GM19395 (cell line): ENCODE measurements around the gene PDE4B.

Source experiments
- ATAC-seq: cut with Tn5 transposase; IDR thresholded peaks from one replicate; pipeline ENCODE4 v1.9.1; 2021; ENCODE audit warnings: mild to moderate bottlenecking, moderate library complexity; ENCODE audit not compliant: unreplicated experiment

The PDE4B gene

GRCh38 chr1:66350001-66350547 lies 557.4 kb downstream of the PDE4B start:
- peak; percentile 63 for ATAC-seq

- ATAC-seq = peak; percentile 42
Observed at GRCh38 chr1:66351478-66351877, 558.8 kb downstream of the PDE4B start.

DNA sequence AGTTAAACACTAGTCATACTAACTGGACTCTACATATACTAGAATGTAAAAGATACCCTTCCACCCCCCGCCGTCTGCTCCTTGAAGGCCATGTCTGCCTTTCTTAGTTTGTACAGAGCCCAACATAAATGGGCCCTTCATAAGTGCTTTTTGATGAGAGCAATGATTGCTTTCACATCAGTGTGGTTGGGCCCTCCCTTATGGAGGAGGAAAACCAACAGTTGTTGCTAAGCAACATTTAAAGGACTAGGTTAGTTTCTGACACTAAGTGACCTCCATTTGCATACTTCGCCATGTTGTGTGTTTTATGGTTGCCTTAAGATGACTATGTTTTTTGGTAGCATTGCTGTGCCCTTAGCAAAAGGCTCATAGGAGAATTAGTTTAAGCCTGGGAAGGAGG lies 559.2 kb downstream of the PDE4B start:
- ATAC-seq = peak; percentile 66

DNA sequence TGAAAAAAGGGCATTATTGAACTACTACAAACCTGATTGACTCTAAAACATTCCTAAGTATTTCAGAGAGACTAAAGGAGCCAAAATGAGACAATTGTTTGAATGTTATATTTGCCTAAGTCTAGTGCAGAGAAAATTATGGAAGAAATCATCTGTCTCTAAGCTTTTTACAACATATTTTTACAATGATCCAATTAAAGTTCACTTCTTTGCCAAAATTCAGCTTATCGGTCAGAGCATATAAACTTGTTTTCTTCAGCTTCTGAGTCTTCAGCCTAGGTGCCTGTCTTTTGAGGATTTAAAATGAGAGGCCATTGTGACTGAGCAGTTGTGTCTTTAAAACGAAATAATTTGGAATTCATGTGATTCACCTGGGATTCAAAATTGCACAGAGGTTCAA lies 560.1 kb downstream of the PDE4B start:
- ATAC-seq = no peak

GRCh38 chr1:66353257-66353656 lies 560.6 kb downstream of the PDE4B start:
- no peak for ATAC-seq

- ATAC-seq = no peak
Observed at GRCh38 chr1:66354311-66355201, 561.9 kb downstream of the PDE4B start.

DNA sequence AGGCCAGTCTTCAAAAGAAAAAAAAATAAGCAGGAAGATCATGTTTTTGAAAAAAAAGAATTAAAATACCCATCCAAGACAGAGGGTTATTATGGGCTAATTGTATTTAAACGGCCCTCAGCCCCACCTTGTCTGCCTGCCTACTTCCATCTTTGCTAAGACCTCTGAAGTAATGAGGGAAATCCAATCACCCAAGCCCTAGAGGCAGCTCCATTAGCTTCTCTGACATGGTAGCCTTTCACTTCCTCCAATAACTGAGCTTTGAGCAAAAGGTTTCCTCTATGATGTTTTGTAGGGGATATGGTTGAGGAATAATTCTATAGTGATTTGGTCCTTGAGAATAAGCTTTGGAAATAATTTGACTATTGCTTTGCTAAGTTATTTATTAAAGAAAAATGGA lies 563.1 kb downstream of the PDE4B start:
- ATAC-seq = no peak

GRCh38 chr1:66356605-66357004 lies 563.9 kb downstream of the PDE4B start:
- ATAC-seq = no peak

GRCh38 chr1:66357021-66357420 lies 564.3 kb downstream of the PDE4B start:
- ATAC-seq = no peak

DNA sequence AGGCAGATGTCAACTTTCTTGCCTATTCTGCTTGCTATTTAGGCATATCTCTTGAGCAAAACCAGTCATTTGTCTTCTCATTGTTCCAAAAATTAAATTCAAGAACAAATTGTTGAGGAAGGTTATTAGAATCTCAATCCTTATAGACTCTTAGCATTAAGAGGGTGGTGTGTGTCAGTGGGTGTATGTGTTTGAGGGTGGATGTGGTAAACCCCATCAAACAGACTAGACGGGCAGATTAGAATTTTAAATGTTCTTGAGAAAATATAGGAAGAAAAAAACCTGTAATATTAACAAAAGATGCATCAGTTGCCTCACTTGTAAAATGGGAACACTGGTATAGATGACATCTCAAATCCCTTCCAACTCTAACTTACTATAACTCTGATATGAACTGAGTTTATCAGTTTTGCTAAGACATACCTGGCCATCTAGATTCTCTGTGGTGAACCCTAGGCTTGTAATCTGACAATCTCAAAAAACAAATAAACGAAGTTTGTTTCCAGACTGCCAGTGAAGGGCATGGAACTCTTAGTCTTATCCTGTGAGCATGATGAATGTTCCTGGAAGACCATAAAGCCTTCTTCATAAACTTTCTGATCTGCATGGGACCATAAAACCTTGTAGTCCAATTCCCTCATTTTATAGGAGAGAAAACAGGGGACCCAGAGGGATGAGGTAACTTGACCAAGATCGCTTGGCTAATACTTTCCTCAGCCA lies 564.9 kb downstream of the PDE4B start:
- ATAC-seq = no peak

GRCh38 chr1:66359269-66359668 lies 566.6 kb downstream of the PDE4B start:
- no peak for ATAC-seq

GRCh38 chr1:66359815-66360214 lies 567.1 kb downstream of the PDE4B start:
- ATAC-seq = no peak

DNA sequence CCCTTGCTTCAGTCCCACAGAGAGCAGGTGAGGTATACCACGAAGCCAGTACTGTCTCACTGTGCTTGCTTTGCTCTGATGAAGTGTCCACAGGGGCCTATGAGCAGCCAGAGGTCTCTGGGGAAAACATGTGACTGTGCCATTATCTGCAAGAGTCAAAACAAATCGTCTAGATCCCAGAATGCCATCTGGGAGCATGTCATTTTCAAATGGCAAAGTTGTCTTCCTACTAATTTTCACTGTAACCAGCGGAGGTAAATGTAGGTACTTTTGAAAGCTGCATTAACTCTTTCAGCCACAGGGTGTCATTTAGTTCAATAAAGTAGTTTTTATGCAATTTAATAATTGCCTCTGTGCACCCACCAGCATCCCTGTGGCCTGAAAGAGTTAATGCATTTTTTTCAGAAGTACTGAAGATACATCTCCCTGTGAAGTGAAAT lies 567.6 kb downstream of the PDE4B start:
- ATAC-seq = no peak

GRCh38 chr1:66364578-66365391 lies 572.1 kb downstream of the PDE4B start:
- ATAC-seq = peak; percentile 83

DNA sequence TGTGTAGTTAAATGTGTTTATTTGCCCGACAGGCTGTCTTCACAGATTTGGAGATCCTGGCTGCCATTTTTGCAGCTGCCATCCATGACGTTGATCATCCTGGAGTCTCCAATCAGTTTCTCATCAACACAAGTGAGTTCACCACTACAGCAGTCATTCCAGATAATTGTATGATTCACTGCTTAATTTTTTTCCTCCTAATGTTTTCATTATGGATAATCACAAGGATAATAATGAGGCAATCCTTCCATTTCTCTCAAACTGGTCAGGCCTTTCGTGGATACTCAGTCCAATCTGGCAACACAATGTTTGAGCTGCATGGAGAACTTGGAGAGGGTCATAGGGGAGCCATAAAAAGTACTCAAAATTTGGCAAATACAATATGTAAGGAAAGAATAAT lies 572.9 kb downstream of the PDE4B start:
- ATAC-seq = no peak

DNA sequence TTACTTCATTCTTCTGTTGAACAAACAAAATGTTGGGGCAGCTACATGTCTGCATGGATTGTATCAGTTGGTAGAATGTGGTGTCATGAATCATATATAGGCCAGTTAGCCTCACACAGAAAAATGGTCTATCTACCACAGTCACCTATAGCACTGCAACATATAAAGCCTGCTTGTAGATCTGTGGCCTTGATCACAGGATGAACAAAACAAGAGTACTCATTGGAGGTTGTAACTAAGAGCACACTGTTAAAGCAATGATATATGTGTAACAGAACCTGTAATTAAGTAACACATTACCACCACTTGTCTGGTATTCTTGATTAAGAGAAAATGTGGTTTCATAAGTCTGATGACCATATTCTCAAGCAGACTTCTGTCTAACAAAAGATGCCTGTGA lies 573.9 kb downstream of the PDE4B start:
- ATAC-seq = no peak

- ATAC-seq = no peak
Observed at GRCh38 chr1:66367369-66367768, 574.7 kb downstream of the PDE4B start.

DNA sequence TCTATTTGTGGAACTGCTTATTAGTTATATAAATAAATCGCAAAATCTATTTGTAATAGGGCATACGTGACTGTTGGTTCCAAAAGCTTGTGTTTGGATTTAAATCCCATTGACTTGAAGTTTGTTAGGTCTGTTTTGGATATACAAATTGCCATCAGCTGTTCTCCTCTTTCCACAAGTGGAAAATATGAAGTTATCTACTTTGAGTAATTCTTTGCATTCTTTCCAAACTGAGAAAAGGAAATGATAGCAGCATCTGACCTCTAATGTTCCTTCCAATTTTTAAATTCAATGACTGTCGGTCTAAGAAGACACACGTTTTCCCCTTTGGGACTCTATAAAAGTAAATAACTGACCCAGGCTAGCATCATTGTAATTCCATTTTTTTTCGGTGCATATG lies 575.6 kb downstream of the PDE4B start:
- no peak for ATAC-seq

DNA sequence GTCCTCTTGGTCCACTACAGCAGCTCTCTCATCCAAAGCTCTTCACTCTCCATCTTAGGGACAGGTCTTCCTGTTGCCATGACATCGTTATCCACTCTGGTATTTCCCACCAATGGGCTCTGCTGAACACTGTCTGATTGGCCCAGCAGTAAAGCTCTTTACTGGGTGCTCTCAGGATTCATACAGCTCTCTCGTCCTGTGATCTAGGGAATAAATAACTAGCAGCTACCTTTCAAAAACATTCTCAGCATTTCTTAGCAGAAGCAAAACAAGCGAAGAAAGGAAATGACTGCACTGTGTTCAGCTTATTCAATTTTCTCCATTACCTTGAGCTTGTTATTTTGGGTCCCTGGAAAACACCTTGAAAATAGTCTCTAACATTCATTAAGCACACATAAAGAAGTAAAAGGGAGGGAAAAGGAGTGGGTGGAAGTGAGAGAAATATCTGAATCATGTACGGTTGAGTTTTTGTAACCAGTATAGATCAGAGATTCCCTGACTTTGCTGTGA lies 577.8 kb downstream of the PDE4B start:
- ATAC-seq = no peak

DNA sequence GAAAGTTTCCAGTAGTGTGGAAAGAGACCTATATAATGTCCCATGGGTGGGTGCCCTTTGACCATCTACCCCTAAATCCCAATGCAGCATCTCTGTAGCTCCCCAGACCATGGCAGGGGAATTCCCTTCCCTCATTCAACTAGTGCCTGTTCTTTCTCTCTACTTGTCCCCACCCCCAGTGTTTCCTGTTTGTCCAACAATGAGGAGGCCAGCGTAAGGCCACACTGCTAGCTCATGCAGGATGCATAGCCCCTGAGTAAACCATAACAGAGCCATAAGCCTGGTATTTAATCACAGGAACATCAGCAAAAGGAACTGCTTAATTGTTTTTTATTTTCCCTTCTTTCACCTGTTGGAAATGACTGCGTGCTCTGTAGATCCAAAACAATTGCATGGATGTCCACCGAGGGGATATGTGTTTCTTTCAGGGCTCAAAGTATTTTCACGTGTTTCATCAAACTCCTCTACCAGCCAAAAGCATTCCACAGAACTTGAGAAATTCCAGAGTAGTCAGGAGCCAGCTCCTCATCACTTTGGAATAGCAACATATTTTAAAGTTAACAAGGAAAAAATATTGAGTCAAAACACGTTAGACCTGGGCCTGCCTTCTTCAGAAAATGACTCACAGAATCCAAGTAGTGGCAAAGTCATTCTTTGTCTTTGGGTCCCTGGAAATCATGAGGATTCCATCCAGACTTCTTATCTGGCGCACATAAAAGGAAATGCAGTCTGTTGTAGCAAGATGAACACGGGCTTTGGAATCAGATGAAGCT lies 578.7 kb downstream of the PDE4B start:
- peak; percentile 26 for ATAC-seq
